IMR-90 (cell line): ENCODE results near the gene RNF180. TPM values are rescaled to one million over a fixed set of nuclear protein-coding genes. Genes with fewer than 3 reads are reported as not detected.

Experiments
- ATAC-seq: fragments of 200-7000 bp; cut with Tn5 transposase; 2 replicates; pipeline ENCODE4 v1.9.1; 2020; ENCODE audit warnings: low read depth, mild to moderate bottlenecking, moderate library complexity
- BruUV-seq: library from RNA; stranded (reverse); fragments of 400-500 nt; replicated peaks from 2 replicates; lab custom pipeline; 2021; lab: Mats Ljungman, UMichigan
- CTCF ChIA-PET: fragments of 300-600 bp; formaldehyde crosslinking; extraction: SDS; loops from one replicate; lab custom pipeline; 2021; ENCODE audit warnings: antibody characterized with exemption; lab: Yijun Ruan, JAX
- POLR2A ChIA-PET: fragments of 300-600 bp; sonication (Branson Sonifier 250); formaldehyde crosslinking; loops from one replicate; lab custom pipeline; 2022; ENCODE audit warnings: antibody characterized with exemption; ENCODE audit not compliant: unreplicated experiment; lab: Charles Lee
- DNase-seq: peaks from one replicate; pipeline ENCODE4 v3.0.0; 2013
- H2AFZ ChIP-seq: replicated peaks from 2 replicates; pipeline ENCODE3; 2013; ENCODE audit warnings: low read length, mild to moderate bottlenecking; ENCODE audit not compliant: poor library complexity
- H2AK5ac ChIP-seq: 2 replicates; pipeline ENCODE4 v1.6.1; 2013; ENCODE audit warnings: low read depth, low read length, inconsistent platforms
- H2AK9ac ChIP-seq: replicated peaks from 2 replicates; pipeline ENCODE3; 2013; ENCODE audit warnings: mild to moderate bottlenecking, low read depth, low read length, moderate library complexity; ENCODE audit not compliant: poor library complexity
- H2BK120ac ChIP-seq: 2 replicates; pipeline ENCODE4 v1.6.1; 2013; ENCODE audit warnings: low read depth, low read length, inconsistent platforms
- H2BK15ac ChIP-seq: 3 replicates; pipeline ENCODE4 v1.6.1; 2013; ENCODE audit warnings: low read depth, low read length, inconsistent platforms
- H2BK20ac ChIP-seq: 2 replicates; pipeline ENCODE4 v1.6.1; 2013; ENCODE audit warnings: low read depth, mild to moderate bottlenecking, inconsistent platforms, low read length, moderate library complexity
- H2BK5ac ChIP-seq: 2 replicates; pipeline ENCODE4 v1.6.1; 2013; ENCODE audit warnings: mild to moderate bottlenecking, low read depth, low read length, inconsistent platforms; ENCODE audit not compliant: poor library complexity, severe bottlenecking
- H3K14ac ChIP-seq: replicated peaks from 2 replicates; pipeline ENCODE4 v1.6.1; 2013; ENCODE audit warnings: low read depth, low read length, inconsistent platforms
- H3K18ac ChIP-seq: 2 replicates; pipeline ENCODE4 v1.6.1; 2013; ENCODE audit warnings: low read depth, low read length, control low read depth
- H3K23ac ChIP-seq: 2 replicates; pipeline ENCODE4 v1.6.1; 2013; ENCODE audit warnings: low read depth, low read length, inconsistent platforms
- H3K27ac ChIP-seq: 2 replicates; pipeline ENCODE4 v1.5.1; 2013; ENCODE audit warnings: mild to moderate bottlenecking, control low read depth, low read length; ENCODE audit not compliant: insufficient read depth
- H3K27me3 ChIP-seq: 2 replicates; pipeline ENCODE4 v1.6.1; 2013; ENCODE audit warnings: low read length; ENCODE audit not compliant: control insufficient read depth, insufficient read depth
- H3K36me3 ChIP-seq: 2 replicates; pipeline ENCODE4 v1.6.1; 2013; ENCODE audit warnings: low read length, mixed read lengths; ENCODE audit not compliant: control insufficient read depth, insufficient read depth
- H3K4ac ChIP-seq: 2 replicates; pipeline ENCODE4 v1.6.1; 2013; ENCODE audit warnings: low read depth, low read length, inconsistent platforms
- H3K4me1 ChIP-seq: 2 replicates; pipeline ENCODE4 v1.6.1; 2013; ENCODE audit warnings: low read length, mixed read lengths; ENCODE audit not compliant: control insufficient read depth, insufficient read depth
- H3K4me2 ChIP-seq: 2 replicates; pipeline ENCODE4 v1.6.1; 2013; ENCODE audit warnings: low read depth, mild to moderate bottlenecking, control low read depth, low read length, moderate library complexity
- H3K4me3 ChIP-seq: 2 replicates; pipeline ENCODE4 v1.5.1; 2013; ENCODE audit warnings: low read depth, mild to moderate bottlenecking, control low read depth, low read length, moderate library complexity; ENCODE audit not compliant: insufficient read depth
- H3K56ac ChIP-seq: 2 replicates; pipeline ENCODE4 v1.6.1; 2013; ENCODE audit warnings: low read length, inconsistent platforms; ENCODE audit not compliant: insufficient read depth; ENCODE audit errors: extremely low read depth
- H3K79me1 ChIP-seq, 2 experiments: 2 replicates each; pipeline ENCODE4 v1.6.1; 2013; ENCODE audit warnings: low read length in 2 of 2, inconsistent platforms in 1 of 2, low read depth in 1 of 2
- H3K9ac ChIP-seq: 2 replicates; pipeline ENCODE4 v1.6.1; 2013; ENCODE audit warnings: low read depth, low read length, control low read depth
- H3K9me1 ChIP-seq: 2 replicates; pipeline ENCODE4 v1.6.1; 2013; ENCODE audit warnings: low read length, inconsistent platforms; ENCODE audit not compliant: insufficient read depth
- H3K9me3 ChIP-seq: 2 replicates; pipeline ENCODE4 v1.6.1; 2013; ENCODE audit warnings: low read length; ENCODE audit not compliant: control insufficient read depth, insufficient read depth
- H4K20me1 ChIP-seq: 2 replicates; pipeline ENCODE4 v1.6.1; 2013; ENCODE audit warnings: low read length, inconsistent platforms; ENCODE audit not compliant: insufficient read depth
- H4K5ac ChIP-seq: 2 replicates; pipeline ENCODE4 v1.6.1; 2013; ENCODE audit warnings: mild to moderate bottlenecking, low read depth, low read length, control low read depth
- H4K8ac ChIP-seq, 2 experiments: 2 replicates each; pipeline ENCODE4 v1.6.1; 2013; ENCODE audit warnings: low read depth in 2 of 2, low read length in 2 of 2, control low read depth in 1 of 2, inconsistent platforms in 1 of 2
- H4K91ac ChIP-seq: 2 replicates; pipeline ENCODE4 v1.6.1; 2013; ENCODE audit warnings: low read depth, low read length, inconsistent platforms; ENCODE audit not compliant: insufficient read depth
- MXI1 ChIP-seq: IDR thresholded peaks from 2 replicates; pipeline ENCODE4 v1.6.1; 2012; ENCODE audit warnings: low read depth, mild to moderate bottlenecking, low read length, moderate library complexity, borderline replicate concordance
- NFE2L2 ChIP-seq: fragments of 150-350 bp; IDR thresholded peaks from 2 replicates; pipeline ENCODE4 v1.6.1; 2016; ENCODE audit warnings: low read depth, mild to moderate bottlenecking, low read length
- RAD21 ChIP-seq: IDR thresholded peaks from 2 replicates; pipeline ENCODE4 v1.6.1; 2012; ENCODE audit warnings: low read length, improper control_type of control experiment
- RCOR1 ChIP-seq: IDR thresholded peaks from 2 replicates; pipeline ENCODE4 v1.6.1; 2012; ENCODE audit warnings: mild to moderate bottlenecking, low read length, improper control_type of control experiment; ENCODE audit not compliant: insufficient replicate concordance
- SMC3 ChIP-seq: fragments of 150-350 bp; IDR thresholded peaks from 2 replicates; pipeline ENCODE4 v1.6.1; 2016; ENCODE audit warnings: low read depth, mild to moderate bottlenecking, antibody characterized with exemption, low read length, moderate library complexity
- WGBS, 2 experiments: methylation state at CpG; one replicate each; pipeline versions ENCODE4 v1.1.5 to v1.1.7; 2013; ENCODE audit warnings: missing lambda C conversion rate in 2 of 2; ENCODE audit not compliant: insufficient read length in 1 of 2; ENCODE audit errors: extremely low coverage in 2 of 2; 5-methylcytosine and 5-hydroxymethylcytosine counted together
- dilution Hi-C: fragments of 300-500 bp; cut with HindIII; formaldehyde crosslinking; loops from one replicate; pipeline ENCODE4 v1.14.3; 2018; ENCODE audit warnings: low sequenced_read_pairs; ENCODE audit not compliant: unreplicated experiment
- in situ Hi-C: fragments of 300-500 bp; cut with MboI; formaldehyde crosslinking; loops from 3 replicates; pipeline ENCODE4 v1.14.3; 2019; ENCODE audit warnings: low sequenced_read_pairs, inconsistent platforms, mixed read lengths
- intact Hi-C: fragments of 100-400 bp; cut with micrococcal nuclease; formaldehyde crosslinking; loops from 2 replicates; pipeline ENCODE4 v1.10.0; 2022
- polyA plus RNA-seq, 3 experiments: library from polyadenylated mRNA; depleted of rRNA; stranded (reverse); fragments of >200 nt; gene quantifications; 2 replicates each; pipeline ENCODE4 v1.2.3, GENCODE V29; 2012; ENCODE audit warnings: low replicate concordance in 1 of 3
- total RNA-seq: library from RNA; depleted of rRNA; stranded (reverse); fragments of >200 nt; gene quantifications from 2 replicates; pipeline ENCODE4 v1.2.3, GENCODE V29; 2012
- TF ChIP-seq, protein P1 (sequence below): fragments of 150-350 bp; IDR thresholded peaks from 2 replicates; pipeline ENCODE4 v1.6.1; 2016; ENCODE audit warnings: low read depth, mild to moderate bottlenecking, low read length, moderate library complexity, borderline replicate concordance
- TF ChIP-seq, protein P2 (sequence below): conservative IDR thresholded peaks from 2 replicates; pipeline ENCODE4 v1.5.1; 2012; ENCODE audit warnings: mild to moderate bottlenecking, low read depth, low read length, improper control_type of control experiment

RNF180 gene
- total and polyA plus RNA-seq, 2 of the 4 experiments (the other 2 are of a cell fraction), result 0.02 to 0.36 TPM

- Histone ChIP-seq H3K4me1 (no peaks in the 10 kb centered on the region), H3K9me1 (no peaks in the 10 kb centered on the region), H3K56ac (no peak overlapping the region), H3K4me3 (no peak overlapping the region), H3K23ac (no peak overlapping the region), H4K91ac (no peak overlapping the region), H2BK15ac (no peak overlapping the region), H3K36me3 (no peaks in the 10 kb centered on the region), H2BK120ac (no peak overlapping the region), H2BK5ac (no peak overlapping the region), H2AK9ac (no peak overlapping the region), H3K4me2 (no peak overlapping the region), H3K18ac (no peak overlapping the region), H2AFZ (no peak overlapping the region), H3K14ac (no peak overlapping the region), H4K8ac (no peak overlapping the region), H3K27me3 (no peaks in the 10 kb centered on the region), H2BK20ac (no peak overlapping the region), H3K9me3 (no peaks in the 10 kb centered on the region), H2AK5ac (no peak overlapping the region), H4K5ac (no peak overlapping the region), H3K9ac (no peak overlapping the region), H3K4ac (no peak overlapping the region), H3K27ac (no peak overlapping the region), H4K20me1 (no peaks in the 10 kb centered on the region), H3K79me1 (no peaks in the 10 kb centered on the region)
- CTCF ChIA-PET, result interaction anchor here (0.9 to 2.4 kb wide), 8 partner anchors 9 to 405 kb away, joined by 4 to 16 read pairs (median 6); no protein-coding TSS in a partner anchor
- intact Hi-C loops, result loop anchor here (1.0 kb wide), 1 partner anchor 383 kb away; no protein-coding TSS in a partner anchor
- ATAC-seq, result peak; percentile 48; the same call in 1 of the 2 replicates
- BruUV-seq, result no TSS peak
- WGBS, 2 experiments, result no CpG with 5 or more reads among the region's 4 CpGs
- POLR2A ChIA-PET, result no interaction called here
- dilution Hi-C loops, result loop anchor here (25.0 kb wide), 1 partner anchor 383 kb away; no protein-coding TSS in a partner anchor
- in situ Hi-C loops, result loop anchor here (25.0 kb wide), 1 partner anchor 558 kb away; no protein-coding TSS in a partner anchor
- peak; percentile 51 for TF ChIP-seq RAD21
- peak; percentile 51 for TF ChIP-seq SMC3
- TF ChIP-seq, protein P1, sequence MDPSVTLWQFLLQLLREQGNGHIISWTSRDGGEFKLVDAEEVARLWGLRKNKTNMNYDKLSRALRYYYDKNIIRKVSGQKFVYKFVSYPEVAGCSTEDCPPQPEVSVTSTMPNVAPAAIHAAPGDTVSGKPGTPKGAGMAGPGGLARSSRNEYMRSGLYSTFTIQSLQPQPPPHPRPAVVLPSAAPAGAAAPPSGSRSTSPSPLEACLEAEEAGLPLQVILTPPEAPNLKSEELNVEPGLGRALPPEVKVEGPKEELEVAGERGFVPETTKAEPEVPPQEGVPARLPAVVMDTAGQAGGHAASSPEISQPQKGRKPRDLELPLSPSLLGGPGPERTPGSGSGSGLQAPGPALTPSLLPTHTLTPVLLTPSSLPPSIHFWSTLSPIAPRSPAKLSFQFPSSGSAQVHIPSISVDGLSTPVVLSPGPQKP, result no peak
- no peak for TF ChIP-seq RCOR1
- no peak for TF ChIP-seq NFE2L2
- TF ChIP-seq, protein P2, sequence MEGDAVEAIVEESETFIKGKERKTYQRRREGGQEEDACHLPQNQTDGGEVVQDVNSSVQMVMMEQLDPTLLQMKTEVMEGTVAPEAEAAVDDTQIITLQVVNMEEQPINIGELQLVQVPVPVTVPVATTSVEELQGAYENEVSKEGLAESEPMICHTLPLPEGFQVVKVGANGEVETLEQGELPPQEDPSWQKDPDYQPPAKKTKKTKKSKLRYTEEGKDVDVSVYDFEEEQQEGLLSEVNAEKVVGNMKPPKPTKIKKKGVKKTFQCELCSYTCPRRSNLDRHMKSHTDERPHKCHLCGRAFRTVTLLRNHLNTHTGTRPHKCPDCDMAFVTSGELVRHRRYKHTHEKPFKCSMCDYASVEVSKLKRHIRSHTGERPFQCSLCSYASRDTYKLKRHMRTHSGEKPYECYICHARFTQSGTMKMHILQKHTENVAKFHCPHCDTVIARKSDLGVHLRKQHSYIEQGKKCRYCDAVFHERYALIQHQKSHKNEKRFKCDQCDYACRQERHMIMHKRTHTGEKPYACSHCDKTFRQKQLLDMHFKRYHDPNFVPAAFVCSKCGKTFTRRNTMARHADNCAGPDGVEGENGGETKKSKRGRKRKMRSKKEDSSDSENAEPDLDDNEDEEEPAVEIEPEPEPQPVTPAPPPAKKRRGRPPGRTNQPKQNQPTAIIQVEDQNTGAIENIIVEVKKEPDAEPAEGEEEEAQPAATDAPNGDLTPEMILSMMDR, result peak; percentile 62
- TF ChIP-seq MXI1, result no peak
- peak; percentile 39 for DNase-seq
These were observed 63.6 kb downstream of the RNF180 start for GRCh38 chr5:64229163-64229774.
